AG20443 (cell line): Measurements from ENCODE around the gene ANGPTL2.
A peak's percentile ranks its signal among the peaks of the same experiment; 100 is the strongest.

Experiments
- DNase-seq: peaks from one replicate; pipeline ENCODE4 v3.0.0; 2012; ENCODE audit warnings: low spot score, mixed read lengths

Gene ANGPTL2

DNA sequence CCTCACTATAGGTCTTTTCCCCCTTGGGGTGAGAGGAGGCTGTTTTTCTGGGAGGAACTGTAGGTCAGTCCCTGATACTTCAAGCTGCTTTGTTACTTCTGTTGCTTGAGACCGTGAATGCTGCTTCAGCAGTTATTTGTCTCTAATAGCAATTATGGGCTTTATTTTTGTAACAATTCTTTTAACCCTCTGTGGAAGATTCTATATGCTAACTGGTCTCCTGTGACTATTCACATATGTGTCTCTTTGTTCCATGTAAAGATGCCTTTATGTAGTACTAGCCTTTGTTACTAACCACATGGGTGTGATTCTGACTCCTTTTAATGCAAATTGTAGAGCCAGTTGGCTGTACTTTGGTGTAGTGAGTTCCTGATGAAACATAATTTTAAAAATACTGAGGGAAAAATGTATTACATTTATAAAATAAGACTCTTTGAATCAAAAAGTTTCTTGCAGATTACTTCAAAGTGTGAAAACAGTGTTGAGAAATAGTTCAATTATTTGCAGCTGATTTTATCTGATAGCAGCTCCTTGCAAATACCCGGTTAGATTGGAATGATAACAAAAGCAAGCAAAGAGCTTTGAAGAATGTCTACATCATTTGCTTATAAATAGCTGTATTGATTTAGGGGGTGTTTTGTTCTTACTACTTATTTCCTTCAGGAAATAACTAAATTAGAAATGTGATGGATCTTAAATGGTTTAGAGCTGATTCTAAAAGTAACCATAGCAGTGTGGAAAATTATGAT is 46.6 kb downstream of the ANGPTL2 start:
- DNase-seq: no peak

DNA sequence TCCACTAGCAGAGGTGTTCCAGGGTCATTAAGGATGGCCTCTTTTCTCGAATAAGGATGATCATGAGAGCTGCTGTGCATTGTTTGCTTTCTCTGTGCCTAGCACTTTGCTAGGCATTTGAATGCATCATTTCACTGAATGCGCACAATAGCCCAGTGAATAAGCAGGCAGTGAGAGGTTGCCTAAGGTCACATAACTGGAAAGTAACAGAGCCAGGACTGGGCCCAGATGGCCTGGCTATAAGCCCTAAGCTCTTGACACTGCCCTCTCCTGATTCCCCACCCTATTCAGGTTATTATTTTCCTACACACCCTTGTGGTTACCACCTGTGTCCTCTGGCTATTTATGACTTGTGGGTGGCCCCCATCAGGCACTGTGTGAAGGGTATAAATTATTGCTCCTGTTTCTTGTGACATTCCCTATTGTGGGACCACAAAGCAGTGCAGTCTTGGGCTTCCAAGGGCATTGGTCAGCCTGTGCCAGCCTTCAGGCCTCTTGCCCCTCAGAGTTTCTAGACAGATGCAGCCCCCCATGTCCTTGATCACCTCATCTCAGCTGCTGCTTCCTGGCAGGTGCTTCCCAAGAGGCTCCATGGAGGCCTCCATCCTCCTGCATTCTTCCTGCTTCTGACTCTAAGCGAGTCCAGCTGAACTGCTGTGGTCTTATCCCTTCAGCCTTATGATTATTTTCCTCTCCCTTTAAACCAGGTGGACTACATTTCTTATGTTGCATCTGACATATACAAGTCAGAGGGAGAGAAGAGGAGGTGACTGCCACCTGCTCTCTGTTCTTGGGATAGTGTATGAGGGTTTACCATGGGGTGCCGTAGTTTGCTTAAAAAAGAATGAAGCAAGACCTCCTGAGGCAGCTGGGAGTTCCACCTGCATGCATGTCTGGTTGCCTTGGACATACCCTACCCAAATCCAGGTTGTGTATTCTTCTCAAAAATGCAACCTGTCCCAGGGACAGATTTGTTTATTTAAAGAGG is 47.6 kb downstream of the ANGPTL2 start:
- no peak for DNase-seq

DNA sequence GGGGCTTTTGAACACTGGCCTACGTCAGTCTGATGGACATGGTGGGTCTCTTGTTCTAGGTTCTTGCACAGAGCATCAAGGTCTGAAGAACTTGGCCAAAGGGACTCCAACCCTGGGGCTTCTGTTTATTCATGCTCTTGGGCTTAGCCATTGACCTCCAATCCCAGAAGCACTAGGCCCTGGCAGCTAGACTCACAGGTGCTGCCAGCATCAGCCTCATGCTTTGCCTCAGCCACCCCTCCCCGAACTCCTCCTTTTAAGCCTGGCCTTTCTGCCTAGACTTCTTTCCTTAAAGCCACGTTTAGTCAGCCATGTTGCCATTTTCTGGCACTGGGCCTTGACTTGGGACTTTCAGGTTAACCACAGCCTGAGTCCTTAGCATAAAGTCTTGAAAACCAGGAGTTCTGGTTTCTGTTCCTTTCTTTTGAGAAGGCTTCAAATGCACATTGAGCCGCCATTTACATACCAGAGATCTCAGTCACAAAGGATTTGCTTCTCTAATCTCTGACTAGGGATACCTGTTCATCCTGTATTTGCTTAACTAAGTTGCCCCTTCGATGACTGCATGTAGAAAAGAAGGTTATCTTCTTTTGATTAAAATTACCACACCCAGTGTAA is 54.7 kb downstream of the ANGPTL2 start:
- no peak for DNase-seq

DNA sequence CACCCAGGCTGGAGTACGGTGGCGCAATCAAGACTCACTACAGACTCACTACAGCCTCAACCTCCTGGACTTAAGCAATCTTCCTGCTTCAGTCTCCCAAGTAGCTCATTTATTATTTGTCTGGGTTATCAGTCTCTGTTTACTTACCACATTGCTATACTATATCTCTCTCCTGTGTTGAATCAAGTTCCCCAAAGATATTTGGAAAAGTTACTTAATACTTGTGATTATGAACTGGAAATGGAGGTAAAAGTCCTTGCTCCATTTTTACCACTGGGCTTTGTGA is 55.6 kb downstream of the ANGPTL2 start:
- DNase-seq: no peak

DNA sequence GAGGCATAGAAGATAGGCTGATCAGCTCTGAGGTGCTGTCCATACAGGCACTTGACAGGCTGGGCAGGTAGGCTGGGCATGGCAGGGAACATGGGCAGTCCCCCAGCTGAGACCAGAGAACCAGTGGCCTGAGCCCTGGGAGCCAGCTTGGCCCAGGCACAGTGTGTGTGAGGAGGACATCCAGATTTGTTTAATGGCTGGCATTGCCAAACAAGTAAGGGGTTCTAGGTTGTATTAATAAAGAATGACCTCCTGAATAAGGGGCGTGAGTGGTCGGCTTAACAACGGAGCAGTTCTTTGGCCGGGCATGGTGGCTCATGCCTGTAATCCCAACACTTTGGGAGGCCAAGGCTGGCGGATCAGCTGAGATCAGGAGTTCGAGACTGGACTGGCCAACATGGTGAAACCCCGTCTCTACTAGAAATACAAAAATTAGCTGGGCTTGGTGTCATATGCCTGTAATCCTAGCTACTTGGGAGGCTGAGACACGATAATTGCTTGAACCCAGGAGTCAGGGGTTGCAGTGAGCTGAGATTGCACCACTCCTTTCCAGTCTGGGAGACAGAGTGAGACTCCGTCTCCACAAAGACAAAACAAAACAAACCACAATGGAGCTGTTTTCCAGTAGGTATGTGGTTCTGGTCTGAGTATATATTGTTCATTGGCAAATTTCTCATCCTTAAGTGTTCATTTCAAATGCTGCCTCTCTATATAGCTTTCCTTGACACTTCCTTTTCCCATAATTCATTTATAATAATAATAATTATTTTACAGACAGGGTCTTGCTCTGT is 56.2 kb downstream of the ANGPTL2 start:
- DNase-seq: no peak

DNA sequence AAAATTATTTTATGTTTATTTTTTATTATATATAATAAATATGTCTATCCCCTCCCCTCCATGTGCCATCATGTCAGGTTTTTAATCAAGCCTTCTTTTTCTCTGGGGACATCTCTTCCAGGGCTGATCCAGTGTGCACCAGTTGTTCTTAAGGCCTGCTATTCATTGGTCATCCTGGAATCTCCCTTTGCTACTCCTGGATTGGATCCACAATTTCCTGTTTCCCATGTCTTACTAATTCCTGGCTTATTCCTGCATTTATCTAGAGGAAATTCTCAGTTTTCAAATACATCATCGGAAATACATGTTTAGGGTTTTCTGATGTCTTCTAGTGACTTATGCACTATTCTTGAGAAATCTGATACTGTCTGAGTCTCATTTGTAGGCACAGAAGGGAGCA is 56.8 kb downstream of the ANGPTL2 start:
- peak; percentile 65 for DNase-seq

DNA sequence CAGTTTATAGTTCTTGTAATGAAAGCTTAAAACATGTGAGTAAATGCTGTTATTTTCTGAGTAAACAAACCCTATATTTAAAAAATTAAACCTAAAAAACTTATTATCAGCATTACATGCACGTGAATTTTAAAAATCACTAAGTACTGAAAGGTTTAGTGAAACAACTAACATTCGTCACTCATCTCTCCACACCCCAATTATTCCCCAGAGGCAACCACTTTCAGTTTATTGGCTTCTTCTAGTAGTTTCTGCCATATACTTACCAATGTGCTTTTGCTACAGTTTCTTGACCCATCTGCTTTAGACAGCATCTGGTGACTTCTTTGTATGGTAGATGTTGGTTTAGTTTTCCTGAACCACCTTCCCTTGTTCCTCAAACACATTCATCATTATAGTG is 58.1 kb downstream of the ANGPTL2 start:
- no peak for DNase-seq

DNA sequence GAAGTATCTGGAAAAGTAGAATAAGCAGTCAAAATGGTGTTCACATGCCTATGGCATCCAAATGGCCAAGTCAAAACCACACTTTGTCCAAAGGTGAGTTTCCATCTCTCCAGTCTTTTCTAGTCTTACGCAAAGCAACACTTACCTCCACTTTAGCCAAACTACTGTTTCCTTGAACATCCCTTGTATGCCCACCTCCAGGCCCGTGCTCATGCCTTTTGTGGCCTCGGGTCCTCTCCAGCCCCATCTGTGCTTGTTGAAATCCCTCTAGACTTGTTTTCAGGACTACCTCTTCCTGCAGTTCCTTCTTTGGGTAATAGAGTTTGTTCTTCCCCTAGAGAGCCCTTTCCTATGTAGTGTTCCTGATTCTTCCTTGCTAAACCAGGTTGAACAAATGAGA is 61.0 kb downstream of the ANGPTL2 start:
- no peak for DNase-seq

DNA sequence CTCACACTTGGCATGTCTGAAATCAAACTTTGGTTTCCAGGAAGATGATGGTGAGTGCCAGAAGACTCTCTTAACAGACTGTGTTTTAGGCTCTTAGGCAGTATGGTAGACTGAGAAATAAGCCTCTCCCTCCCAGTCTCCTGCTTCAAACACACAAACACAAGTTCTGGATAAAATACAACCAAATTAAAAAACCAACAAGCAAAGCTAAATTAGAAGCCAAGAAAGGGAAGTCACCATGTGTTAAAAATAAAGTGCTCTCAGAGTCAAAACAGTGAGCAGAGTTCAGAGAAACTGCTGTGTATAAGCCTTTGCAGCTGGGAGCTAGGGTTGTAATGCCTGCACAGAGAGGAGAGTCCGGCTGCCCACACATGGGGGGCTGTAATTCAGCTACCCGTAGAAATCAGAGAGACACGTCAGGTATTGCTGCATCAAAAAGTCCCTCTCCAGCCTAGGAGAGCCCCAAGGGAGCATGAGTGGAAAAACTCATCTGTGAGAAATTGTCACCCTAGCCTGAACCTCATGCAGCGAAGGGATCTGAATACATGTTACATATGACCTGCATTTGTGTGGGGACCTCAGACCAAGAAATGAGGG is 62.6 kb downstream of the ANGPTL2 start:
- DNase-seq: no peak

DNA sequence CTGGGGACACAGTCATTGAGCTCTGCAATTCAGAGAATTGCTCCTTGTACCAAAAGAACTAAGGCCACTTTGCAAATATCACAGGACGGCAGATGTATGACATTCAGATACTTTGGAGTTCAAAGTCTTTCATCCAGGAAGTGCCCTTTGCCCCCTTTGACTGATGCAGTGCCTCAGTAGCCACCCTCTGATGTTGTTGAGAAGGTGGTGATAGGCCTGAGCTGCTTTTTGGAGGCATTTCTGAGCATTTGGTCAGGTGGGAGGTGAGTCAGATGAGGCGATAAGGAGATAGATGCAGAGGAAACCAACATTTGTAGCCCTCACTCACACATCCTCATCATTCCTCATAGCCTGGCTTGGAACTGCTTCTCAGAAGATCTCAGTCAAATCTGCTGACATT is 63.4 kb downstream of the ANGPTL2 start:
- DNase-seq: no peak

DNA sequence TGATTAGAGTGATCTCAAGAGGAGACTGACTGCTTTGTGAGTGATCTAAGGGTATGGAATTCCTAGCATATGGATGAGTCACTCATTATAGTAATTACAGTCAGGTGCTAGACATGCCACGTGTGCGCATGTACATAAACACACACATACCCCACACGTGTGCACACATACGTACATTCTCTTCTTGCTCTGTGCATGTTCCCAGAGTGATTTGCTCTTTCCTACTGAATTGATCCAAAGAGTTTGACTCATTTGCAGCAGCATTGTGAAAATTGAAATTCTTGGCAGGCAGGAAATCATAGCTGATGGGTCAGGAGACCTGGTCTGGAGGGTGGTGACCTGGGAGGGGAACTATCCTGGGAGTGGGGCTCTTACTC is 63.8 kb downstream of the ANGPTL2 start:
- no peak for DNase-seq

DNA sequence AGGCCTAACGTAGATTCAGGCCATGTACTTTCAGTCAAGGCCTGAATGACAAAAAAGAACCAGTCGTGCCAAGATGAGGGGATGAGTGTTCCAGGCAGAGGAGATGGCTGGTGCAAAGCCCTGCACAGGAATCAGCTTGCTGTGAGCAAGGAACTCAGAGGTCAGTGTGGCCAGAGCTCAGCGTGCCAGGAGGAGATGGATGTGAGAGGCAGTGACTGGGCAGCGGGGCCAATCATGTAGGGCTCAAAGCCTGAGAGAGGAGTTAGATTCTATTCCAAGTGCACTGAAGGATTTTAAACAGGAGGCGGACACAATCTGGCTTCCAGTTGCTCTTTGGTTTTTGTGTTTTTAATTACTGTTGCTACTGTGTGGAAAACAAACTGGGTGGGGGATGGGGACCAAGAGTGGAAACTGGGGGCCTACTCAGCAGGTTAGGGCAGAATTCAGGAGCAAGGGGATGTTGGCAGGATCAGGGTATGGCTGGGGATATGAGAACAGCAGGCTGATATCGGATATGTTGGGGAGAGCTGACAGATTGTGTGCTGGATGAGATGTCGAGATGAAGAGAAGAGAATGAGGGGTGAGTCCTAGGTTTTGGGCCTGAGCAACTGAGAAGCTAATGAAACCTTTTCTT is 64.3 kb downstream of the ANGPTL2 start:
- DNase-seq: no peak

DNA sequence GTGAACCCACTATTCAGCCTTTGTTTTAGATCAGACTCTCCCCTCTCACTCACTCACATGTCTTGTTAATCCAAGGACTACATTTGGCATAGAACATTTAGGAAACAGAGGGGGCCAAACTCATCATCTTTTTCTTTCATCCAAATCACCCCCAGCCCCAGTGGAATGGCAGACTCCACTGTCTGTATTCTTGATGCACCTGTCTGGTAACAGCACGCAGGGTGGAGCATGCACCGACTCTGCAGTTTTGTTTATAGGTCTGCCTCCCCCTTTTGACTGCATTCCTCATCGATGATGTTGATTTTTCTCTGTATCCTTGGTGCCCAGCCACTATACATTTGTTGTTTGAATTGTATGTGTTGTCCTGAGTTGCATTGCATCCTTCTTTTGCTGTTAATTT is 66.0 kb downstream of the ANGPTL2 start:
- no peak for DNase-seq

DNA sequence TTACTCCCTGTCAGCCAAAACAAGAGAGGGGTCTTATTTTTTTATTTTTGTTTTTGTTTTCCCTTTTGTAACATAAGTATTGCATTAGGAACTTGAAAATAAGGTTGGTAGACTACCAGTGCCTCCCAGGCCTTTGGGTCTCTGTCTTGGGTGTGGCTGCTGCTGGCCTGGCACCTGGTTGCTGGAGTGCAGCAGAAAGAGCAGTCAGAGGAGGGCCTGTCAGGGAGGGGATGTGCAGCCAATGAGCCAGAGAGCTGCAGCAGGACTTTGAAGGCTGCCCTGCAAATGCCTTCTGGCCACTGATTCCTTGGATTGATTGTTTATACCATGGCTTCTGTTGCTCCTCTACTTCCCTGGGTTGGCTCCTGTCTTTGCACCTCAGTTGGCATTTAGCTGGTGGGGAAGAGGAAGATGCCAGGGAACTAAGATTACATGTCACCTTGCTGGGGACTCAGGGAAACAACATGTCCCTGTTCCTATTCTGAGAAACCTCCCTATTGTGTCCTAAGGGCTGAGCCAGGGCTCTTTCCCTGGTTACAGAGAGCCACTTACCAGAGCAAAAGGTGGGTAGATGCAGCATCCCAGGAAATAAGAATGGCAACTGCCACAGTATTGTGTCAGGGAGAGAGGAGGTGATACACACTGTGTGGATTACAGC is 66.6 kb downstream of the ANGPTL2 start:
- DNase-seq: no peak

DNA sequence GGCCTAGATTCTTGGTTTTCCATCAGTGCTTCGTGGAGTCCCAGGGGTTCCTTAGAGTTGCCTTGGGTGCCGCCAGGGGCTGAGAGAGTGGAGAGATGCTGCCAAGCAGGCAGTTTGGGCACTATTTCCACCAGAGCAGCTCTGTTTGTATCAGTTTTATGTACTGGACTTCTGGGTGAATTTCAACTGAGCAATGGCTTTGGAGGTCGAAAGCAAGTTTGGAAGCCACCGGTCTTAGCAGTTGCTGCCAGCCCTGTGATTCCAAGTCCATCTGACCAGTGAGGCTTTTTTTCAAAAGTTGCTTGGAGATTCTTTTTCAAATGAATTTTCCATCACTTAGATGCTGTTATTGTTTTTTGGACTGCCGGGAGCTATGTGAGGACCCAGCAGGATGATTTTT is 68.5 kb downstream of the ANGPTL2 start:
- no peak for DNase-seq

DNA sequence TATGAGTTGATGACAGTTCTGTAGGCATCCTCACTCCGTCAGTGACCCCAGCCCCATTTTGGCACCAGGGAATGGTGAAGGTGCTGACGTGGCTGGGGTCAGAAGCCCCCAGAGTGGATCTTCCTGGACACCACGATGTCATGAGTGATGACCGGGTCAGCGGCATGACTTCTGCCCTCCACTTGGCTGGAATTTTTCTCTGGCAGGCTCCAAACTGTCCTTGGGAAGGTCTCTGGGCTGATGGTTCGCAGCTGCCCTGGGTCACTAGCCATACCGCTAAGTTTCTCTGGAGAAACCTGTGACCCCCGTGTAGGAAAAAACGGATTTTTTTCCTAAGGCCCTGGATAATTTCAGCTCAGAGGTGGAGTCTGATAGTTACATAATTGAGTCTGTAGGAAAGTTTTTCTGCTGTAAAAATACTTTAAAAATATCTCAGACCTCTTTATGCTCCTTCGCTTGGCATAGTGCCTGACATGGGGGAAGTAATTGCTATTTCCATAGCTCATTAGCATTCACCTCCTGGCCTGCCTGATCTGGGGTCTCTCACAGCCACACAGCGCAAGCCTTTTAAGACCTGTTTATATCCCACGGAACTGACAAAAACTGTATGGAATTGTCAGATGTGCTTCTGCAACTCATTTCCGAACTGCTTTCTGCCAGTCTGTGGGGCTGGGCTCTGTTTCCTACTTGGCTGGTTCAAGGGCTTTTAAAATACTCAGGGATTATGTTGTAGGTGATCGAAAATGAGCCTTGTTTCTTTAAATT is 69.2 kb downstream of the ANGPTL2 start:
- no peak for DNase-seq

DNA sequence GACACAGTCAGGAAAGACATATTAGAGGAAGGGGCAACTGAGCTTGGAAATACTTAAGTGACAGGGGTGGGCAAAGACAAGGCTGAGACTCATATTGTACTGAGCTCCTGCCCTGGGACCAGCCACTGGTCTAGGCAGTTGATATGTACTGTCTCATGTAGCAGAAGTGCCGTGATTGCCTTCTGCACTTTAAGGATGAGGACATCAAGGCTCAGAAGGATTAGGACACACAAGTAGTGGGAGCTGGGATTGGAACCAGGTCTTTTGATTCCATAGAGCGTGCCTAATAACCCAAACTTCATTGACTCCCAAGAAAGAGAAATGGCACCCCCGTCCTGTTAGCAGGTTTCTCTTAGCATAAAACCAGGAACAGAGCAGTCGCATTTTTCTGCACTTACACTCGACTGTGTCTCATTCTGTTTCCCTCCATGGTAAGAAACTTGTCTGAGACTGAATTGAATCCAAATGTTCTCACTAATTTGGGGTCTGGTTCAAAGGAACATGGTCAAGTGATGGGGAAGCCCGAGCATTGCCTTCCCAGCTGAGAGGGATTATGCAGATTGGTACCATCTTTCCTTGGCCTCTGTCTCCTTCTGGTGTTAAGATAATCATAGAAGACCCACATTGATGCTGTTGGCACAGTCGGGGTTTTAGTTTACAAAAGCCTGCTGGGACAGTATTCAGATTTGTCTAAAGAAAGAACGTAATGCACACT is 70.4 kb downstream of the ANGPTL2 start:
- DNase-seq: no peak

DNA sequence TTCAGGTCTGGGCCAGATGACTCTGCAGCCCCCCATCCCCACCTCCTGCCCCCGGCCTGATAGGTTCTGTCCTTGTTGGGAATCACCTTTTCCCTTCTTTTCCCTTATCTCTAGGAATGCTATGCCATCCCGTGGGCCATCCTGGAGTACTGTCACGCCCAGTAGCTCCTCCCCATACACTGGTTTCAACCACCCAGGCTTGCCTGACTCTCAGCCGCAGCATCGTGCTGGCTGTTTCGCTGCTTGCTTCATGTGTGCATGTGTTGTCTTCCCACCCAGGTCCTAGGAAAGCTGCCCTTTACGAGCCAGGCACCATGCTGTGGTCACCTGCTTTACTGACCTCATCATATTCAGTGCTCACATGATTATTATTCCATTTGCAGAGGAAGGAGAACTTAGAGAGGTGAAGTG is 71.8 kb downstream of the ANGPTL2 start:
- no peak for DNase-seq

DNA sequence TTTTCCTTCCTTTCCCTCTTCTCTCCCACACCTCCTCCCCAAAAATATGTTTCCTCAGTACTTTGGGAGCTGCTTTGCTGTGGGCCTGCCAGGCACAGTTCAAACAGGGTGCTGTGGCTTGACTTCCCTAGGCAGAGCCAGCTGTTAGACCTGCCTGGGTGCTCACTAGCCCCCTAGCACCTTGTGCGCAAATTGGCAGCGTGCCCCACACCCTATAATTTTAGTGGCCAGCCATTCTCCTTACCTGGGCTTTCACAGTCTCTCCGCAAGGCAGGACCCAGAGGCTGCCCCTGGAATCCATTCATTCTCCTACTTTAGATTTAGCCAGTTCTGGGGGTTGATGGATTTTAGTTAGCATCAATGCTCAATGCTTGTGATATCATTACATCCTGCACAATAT is 72.3 kb downstream of the ANGPTL2 start:
- DNase-seq: no peak
